ENCODE results near the gene DMRTB1. TPM values are rescaled to one million over a fixed set of nuclear protein-coding genes. Genes with fewer than 3 reads are reported as not detected.

DMRTB1 gene
- total and polyA plus RNA-seq, 2 experiments from 2014 or later = not detected

DNA sequence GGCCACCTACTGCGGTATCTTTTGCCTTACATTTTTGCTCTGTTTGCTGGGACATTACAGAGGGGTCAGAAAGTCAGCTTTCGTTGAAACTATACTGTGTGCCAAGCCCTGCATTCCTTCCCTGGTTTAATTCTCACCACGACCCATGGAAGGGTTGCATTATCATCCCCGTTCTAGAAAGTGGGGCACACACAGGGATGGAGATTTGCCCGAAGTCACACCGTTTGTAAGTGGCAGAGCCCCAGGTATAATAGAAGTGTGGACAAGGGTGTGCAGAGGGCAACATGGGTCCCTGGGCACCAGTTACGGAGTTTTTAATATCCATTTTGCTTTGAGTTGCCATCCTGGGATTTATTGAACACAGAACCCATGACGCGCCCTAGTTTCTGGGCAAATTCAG, 11.8 kb downstream of the DMRTB1 start:
- Histone ChIP-seq H3K9me3 (ENCODE audit: low read depth) (no peaks in the 10 kb centered on the region), H3K4me1 (ENCODE audit: insufficient read depth) (no peaks in the 10 kb centered on the region), H3K27ac (no peak overlapping the region), H3K79me2 (no peaks in the 10 kb centered on the region), H3K4me2 (no peak overlapping the region), H4K20me1 (ENCODE audit: insufficient read depth, poor library complexity, severe bottlenecking) (no peaks in the 10 kb centered on the region), H3K36me3 (replicated peaks; ENCODE audit: insufficient read depth, low read depth) (no peaks in the 10 kb centered on the region), H3K27me3 (no peaks in the 10 kb centered on the region), H2AFZ (no peak overlapping the region), H3K4me3 (no peak overlapping the region), H3K9me2 (replicated peaks; ENCODE audit: insufficient read depth) (no peaks in the 10 kb centered on the region)
- WGBS (ENCODE audit: low lambda C conversion rate, missing lambda C conversion rate) = 97% methylated on average over 9 of the region's 9 CpGs
- TF ChIP-seq, protein P1, sequence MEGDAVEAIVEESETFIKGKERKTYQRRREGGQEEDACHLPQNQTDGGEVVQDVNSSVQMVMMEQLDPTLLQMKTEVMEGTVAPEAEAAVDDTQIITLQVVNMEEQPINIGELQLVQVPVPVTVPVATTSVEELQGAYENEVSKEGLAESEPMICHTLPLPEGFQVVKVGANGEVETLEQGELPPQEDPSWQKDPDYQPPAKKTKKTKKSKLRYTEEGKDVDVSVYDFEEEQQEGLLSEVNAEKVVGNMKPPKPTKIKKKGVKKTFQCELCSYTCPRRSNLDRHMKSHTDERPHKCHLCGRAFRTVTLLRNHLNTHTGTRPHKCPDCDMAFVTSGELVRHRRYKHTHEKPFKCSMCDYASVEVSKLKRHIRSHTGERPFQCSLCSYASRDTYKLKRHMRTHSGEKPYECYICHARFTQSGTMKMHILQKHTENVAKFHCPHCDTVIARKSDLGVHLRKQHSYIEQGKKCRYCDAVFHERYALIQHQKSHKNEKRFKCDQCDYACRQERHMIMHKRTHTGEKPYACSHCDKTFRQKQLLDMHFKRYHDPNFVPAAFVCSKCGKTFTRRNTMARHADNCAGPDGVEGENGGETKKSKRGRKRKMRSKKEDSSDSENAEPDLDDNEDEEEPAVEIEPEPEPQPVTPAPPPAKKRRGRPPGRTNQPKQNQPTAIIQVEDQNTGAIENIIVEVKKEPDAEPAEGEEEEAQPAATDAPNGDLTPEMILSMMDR (IDR thresholded peaks at IDR 0.05; ENCODE audit: poor library complexity) = no peak
- no peak for TF ChIP-seq EZH2 (IDR thresholded peaks at IDR 0.05; ENCODE audit: borderline replicate concordance)
- TF ChIP-seq EZH2phosphoT487 (IDR thresholded peaks at IDR 0.05; ENCODE audit: low read depth, severe bottlenecking, unreplicated experiment) = no peak
- DNase-seq (ENCODE audit: low spot score) = no peak

DNA sequence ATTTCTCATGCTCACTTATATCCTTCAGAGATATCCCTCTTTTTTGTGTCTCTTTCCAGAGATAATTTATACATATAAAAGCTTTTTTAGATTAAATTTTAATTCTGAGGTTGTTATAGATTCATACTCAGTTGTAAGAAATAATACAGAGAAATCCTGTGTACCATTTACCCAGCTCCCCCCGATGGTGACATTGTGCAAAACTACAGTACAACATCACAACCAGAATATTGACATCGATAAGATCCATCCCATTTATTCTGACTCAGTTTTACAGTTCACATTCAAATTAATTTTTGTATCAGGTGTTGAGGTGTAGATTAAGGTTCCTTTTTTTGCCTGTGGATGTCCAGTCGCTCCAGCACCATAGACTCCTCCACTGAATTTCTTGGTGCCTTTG, 14.3 kb downstream of the DMRTB1 start:
- H3K27ac ChIP-seq = no peak overlapping the region
- no peak overlapping the region for H3K4me3 ChIP-seq
- no peak overlapping the region for H3K4me2 ChIP-seq
- H3K4me1 ChIP-seq (ENCODE audit: insufficient read depth) = peaks cover 8% of the 10 kb centered on the region
- 80% methylated on average over 3 of the region's 3 CpGs for WGBS (ENCODE audit: low lambda C conversion rate, missing lambda C conversion rate)
- no peaks in the 10 kb centered on the region for H3K9me3 ChIP-seq (ENCODE audit: low read depth)
- no peaks in the 10 kb centered on the region for H3K9me2 ChIP-seq (replicated peaks; ENCODE audit: insufficient read depth)
- H3K79me2 ChIP-seq = no peaks in the 10 kb centered on the region
- no peaks in the 10 kb centered on the region for H3K36me3 ChIP-seq (replicated peaks; ENCODE audit: insufficient read depth, low read depth)
- H4K20me1 ChIP-seq (ENCODE audit: insufficient read depth, poor library complexity, severe bottlenecking) = no peaks in the 10 kb centered on the region
- DNase-seq (ENCODE audit: low spot score) = no peak
- no peak overlapping the region for H2AFZ ChIP-seq
- TF ChIP-seq EZH2 (IDR thresholded peaks at IDR 0.05; ENCODE audit: borderline replicate concordance) = no peak
- TF ChIP-seq, protein P1 (IDR thresholded peaks at IDR 0.05; ENCODE audit: poor library complexity) = peak; percentile 28
- TF ChIP-seq EZH2phosphoT487 (IDR thresholded peaks at IDR 0.05; ENCODE audit: low read depth, severe bottlenecking, unreplicated experiment) = no peak
- H3K27me3 ChIP-seq = no peaks in the 10 kb centered on the region

DNA sequence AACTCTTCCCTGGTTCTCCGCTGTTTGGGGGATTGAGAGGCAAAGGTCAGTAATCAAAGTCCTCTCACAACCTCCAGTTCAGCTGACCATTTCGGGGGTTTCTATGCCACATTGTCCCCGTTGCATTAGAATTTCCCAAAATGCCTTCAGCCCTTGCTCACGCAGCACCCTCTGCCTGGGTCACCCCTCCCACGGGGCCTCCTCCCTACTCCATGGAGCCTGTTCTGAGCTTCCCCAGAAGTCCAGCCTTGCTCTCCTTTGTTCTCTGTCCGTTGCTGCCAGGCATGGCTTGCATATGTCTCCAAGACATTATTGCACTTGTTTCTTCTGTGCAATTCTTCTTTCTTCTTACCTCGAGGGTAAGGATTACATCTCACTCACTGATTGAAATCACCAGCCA, 16.5 kb downstream of the DMRTB1 start:
- H3K4me3 ChIP-seq = no peak overlapping the region
- no peak overlapping the region for H2AFZ ChIP-seq
- TF ChIP-seq EZH2 (IDR thresholded peaks at IDR 0.05; ENCODE audit: borderline replicate concordance) (no peak), EZH2phosphoT487 (IDR thresholded peaks at IDR 0.05; ENCODE audit: low read depth, severe bottlenecking, unreplicated experiment) (no peak)
- TF ChIP-seq, protein P1 (IDR thresholded peaks at IDR 0.05; ENCODE audit: poor library complexity) = no peak
- 79% methylated on average over 7 of the region's 7 CpGs for WGBS (ENCODE audit: low lambda C conversion rate, missing lambda C conversion rate)
- no peaks in the 10 kb centered on the region for H3K9me2 ChIP-seq (replicated peaks; ENCODE audit: insufficient read depth)
- H3K9me3 ChIP-seq (ENCODE audit: low read depth) = no peaks in the 10 kb centered on the region
- no peak overlapping the region for H3K27ac ChIP-seq
- H3K4me1 ChIP-seq (ENCODE audit: insufficient read depth) = peaks cover 8% of the 10 kb centered on the region
- DNase-seq (ENCODE audit: low spot score) = no peak
- H3K36me3 ChIP-seq (replicated peaks; ENCODE audit: insufficient read depth, low read depth) = no peaks in the 10 kb centered on the region
- H4K20me1 ChIP-seq (ENCODE audit: insufficient read depth, poor library complexity, severe bottlenecking) = no peaks in the 10 kb centered on the region
- H3K27me3 ChIP-seq = no peaks in the 10 kb centered on the region
- H3K4me2 ChIP-seq = no peak overlapping the region
- H3K79me2 ChIP-seq = no peaks in the 10 kb centered on the region

DNA sequence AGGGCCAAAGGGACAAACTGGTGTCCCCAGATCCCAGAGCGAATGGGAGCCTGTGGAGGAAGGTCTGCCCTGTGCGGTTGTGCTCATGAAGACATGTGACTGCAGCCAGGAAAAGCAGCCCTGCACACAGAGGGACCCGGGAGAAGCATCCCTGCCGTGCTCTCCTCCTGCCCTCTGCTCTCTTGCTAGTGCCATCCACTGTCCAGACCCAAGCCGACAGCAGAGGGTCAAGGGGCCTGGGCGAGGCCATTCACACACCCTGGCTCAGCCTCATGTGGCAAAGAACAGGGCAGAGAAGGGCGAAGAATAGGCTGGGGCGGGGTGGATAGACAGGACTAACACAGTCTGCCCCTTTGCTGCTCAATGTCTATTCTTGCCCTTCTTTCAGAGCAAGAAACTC, 17.4 kb downstream of the DMRTB1 start:
- H3K27me3 ChIP-seq = no peaks in the 10 kb centered on the region
- H3K79me2 ChIP-seq = no peaks in the 10 kb centered on the region
- no peak overlapping the region for H3K27ac ChIP-seq
- H3K36me3 ChIP-seq (replicated peaks; ENCODE audit: insufficient read depth, low read depth) = no peaks in the 10 kb centered on the region
- TF ChIP-seq, protein P1 (IDR thresholded peaks at IDR 0.05; ENCODE audit: poor library complexity) = no peak
- TF ChIP-seq EZH2phosphoT487 (IDR thresholded peaks at IDR 0.05; ENCODE audit: low read depth, severe bottlenecking, unreplicated experiment) = no peak
- TF ChIP-seq EZH2 (IDR thresholded peaks at IDR 0.05; ENCODE audit: borderline replicate concordance) = no peak
- H3K4me3 ChIP-seq = no peak overlapping the region
- no peak overlapping the region for H3K4me2 ChIP-seq
- no peaks in the 10 kb centered on the region for H4K20me1 ChIP-seq (ENCODE audit: insufficient read depth, poor library complexity, severe bottlenecking)
- H3K4me1 ChIP-seq (ENCODE audit: insufficient read depth) = peaks cover 8% of the 10 kb centered on the region
- no peak overlapping the region for H2AFZ ChIP-seq
- no peaks in the 10 kb centered on the region for H3K9me2 ChIP-seq (replicated peaks; ENCODE audit: insufficient read depth)
- 95% methylated on average over 8 of the region's 8 CpGs for WGBS (ENCODE audit: low lambda C conversion rate, missing lambda C conversion rate)
- no peak for DNase-seq (ENCODE audit: low spot score)
- no peaks in the 10 kb centered on the region for H3K9me3 ChIP-seq (ENCODE audit: low read depth)
